C4-2B (cell line): Measurements from ENCODE around the gene ID1.

Experiments used
- ZFX ChIP-seq: fragments of 450-650 bp; IDR thresholded peaks from 2 replicates; pipeline ENCODE4 v1.6.1; 2017
- TF ChIP-seq, protein P1 (sequence below): fragments of 450-650 bp; conservative IDR thresholded peaks from 2 replicates; pipeline ENCODE4 v1.5.1; 2017; ENCODE audit warnings: mild to moderate bottlenecking

DNA sequence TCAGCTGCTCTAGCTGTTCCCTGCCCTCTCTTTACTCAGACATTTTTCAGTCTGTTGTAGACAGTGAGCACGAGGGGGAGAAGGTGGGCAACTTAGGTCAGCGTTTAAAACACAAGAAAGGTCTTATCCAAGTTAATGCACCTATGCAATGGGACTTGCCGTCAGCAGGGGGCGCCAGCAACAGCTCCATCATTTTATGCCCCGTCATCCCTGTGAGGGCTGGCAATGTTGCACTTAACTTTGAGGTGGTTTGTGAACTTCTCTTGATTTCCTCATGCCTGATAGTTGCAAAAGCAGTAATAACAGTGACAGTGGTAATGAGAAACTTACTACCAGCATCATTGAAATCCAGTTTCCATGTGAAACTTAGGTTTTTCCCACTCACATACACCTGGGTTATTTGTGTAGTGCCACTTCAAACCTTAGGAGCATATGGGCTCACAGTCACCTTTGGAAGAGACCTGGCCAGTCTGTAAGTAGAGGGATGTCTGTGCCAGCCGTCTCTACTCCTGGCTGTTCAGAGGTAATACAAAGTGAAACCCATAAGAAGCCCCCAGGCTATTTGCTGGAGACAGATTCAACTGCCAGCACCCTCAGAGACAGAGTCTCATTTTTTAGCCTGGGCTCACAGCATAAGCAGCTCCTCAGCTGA, 44.9 kb upstream of the ID1 start:
- TF ChIP-seq, protein P1, sequence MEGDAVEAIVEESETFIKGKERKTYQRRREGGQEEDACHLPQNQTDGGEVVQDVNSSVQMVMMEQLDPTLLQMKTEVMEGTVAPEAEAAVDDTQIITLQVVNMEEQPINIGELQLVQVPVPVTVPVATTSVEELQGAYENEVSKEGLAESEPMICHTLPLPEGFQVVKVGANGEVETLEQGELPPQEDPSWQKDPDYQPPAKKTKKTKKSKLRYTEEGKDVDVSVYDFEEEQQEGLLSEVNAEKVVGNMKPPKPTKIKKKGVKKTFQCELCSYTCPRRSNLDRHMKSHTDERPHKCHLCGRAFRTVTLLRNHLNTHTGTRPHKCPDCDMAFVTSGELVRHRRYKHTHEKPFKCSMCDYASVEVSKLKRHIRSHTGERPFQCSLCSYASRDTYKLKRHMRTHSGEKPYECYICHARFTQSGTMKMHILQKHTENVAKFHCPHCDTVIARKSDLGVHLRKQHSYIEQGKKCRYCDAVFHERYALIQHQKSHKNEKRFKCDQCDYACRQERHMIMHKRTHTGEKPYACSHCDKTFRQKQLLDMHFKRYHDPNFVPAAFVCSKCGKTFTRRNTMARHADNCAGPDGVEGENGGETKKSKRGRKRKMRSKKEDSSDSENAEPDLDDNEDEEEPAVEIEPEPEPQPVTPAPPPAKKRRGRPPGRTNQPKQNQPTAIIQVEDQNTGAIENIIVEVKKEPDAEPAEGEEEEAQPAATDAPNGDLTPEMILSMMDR, result peak; percentile 96
- TF ChIP-seq ZFX, result no peak
